ENCODE measurements around the gene TSFM.

TSFM gene

DNA sequence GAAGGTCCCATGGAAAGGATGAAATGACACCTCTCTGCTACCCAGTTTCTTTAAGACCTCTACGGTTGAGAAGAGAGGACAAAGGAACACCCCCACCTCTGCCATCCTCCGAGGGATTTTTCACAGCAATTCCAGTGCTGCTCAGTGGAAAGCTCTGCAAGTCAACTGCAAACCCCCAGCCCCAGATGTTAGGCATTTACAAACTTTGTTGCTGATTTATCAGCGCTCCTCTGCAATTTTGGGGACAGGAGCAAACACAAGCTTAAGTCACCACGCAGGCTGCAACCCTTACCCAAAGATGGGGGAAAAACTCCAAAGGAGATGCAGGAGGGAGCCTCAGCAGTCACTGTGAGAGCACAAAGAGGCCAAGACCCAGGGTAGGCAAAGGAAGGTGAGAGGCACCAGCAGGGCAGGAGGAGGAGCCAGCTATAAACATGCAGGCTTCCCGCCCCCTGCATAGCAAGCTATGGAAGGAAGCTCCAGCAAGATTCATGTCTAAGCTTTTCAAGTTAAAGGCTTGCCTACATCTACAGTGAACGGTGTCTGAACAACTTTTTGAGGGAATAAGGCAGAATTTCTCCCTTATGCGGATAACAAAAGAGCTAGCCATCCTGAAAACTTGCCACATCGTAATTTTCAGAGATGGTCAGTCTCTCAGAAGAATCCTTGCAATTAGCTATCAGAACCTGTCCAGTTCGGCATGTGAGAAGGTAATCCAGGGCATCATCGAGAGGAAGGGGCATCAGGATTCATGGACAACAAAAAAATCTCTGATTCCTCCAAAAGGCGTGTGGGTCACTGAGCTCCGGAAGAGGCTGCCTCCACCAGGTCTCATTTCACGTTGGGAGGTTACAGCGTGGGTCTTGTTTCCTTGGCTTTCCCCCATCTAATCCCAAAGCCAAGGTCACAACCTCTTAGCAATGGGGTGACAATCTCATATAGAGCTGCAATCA lies 60.0 kb downstream of the TSFM start:
- peak overlapping the region; percentile 11; the same call in 1 of the 2 replicates for H3K4me3 ChIP-seq (ENCODE audit: low read length)
- TF ChIP-seq ZNF274 (IDR thresholded peaks at IDR 0.05; ENCODE audit: low read depth, low read length), result no peak

- peak overlapping the region; percentile 75 for H3K4me3 ChIP-seq (ENCODE audit: low read length)
- TF ChIP-seq ZNF274 (IDR thresholded peaks at IDR 0.05; ENCODE audit: low read depth, low read length), result no peak
These were observed 62.3 kb downstream of the TSFM start for GRCh38 chr12:57844709-57845477.

DNA sequence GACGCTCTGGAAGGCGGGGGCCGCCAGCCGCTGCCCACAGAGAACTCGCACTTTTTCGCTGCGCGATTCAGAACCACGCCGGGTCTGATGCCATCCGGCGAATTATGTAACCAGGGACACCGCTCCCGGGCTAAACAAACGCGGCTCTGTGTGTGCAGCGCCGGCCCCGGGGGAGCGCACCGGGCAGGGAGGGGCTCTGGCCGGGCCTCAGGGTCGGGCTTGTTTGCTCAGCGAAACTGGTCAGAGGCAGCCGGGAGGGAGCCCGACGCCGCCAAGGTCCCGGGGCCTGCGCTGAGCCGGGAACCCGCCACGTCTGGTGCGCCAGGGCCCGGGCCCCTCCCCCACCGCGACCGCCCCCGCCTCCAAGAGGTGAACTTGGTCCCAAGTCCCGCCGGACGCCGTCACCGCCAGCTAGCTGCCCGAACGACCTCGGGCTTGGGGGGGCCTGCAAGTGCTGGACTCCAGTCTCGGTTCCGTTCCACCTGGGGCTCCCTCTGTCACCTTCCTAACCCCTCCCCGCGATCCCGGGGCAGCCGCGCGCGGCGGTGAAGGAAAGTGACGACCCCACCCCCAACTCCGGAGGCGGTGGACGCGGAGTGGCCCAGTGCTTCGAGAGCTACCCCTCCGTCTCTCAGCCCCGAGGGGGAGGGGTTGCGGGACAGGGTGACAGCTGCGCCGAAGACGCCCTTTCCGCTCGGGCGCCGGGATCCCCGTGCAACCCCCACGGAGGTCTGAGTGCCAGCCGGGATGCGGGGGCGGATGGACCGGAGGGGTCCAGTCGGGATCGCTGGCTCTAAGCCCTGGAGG lies 63.1 kb downstream of the TSFM start:
- peak overlapping the region; percentile 75 for H3K4me3 ChIP-seq (ENCODE audit: low read length)
- TF ChIP-seq ZNF274 (IDR thresholded peaks at IDR 0.05; ENCODE audit: low read depth, low read length), result no peak

DNA sequence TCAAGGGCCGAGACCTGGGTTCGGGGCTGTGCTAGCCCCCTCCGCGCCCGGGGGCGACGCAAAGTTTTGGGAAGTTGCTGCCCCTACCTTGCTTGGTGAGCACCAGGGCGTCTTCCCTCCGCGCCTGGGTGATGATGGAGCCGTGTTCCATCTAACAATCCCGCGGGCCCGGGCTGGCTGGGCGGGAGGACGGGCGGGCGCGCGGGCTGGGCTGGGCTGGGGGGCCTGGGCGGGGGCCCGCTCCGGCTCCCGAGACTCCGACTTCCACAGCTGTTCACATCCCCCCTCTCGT lies 63.6 kb downstream of the TSFM start:
- H3K4me3 ChIP-seq (ENCODE audit: low read length), result peak overlapping the region; percentile 75
- no peak for TF ChIP-seq ZNF274 (IDR thresholded peaks at IDR 0.05; ENCODE audit: low read depth, low read length)

DNA sequence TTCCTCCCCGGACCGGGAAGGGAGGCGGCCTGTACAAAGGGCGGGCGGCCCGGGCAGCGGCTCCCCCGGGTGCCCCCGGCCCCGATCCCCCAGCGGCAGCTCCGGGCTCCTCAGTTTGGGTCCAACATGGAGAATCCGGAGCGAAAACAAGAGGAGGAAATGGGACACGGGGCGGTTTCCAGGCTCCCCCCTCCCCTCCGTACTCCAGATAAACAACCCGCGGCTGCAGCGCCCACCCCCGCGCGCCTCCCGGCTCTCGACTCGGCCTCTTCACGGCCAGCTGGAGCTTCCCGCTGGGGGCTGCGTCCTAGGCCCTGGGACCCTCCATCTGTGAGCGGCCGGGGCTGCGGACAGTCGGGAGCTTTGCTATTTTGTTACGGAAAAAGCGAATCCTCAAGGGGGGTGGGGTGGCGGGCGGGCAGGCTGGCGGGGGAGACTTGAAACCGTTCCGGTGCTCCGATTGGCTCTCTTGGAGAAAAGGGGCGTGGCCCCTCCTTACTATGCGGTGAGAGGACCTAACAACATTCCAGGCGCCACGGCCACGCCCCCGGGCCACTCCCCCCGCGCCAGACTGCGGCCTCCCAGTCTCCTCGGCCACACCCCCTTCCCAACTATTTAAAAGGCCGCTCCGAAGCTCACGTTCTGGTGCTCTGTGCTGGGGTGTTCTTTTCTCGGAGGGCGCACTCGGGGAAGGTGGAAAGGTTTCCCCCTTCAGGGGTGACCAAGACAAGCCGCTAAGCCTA lies 64.2 kb downstream of the TSFM start, which contains the start of gene CTDSP2:
Gene CTDSP2, minus strand, starts transcription at position 153 of the 743 bp plus-strand sequence. CDS start 294 bp downstream, outside the sequence.
- TF ChIP-seq ZNF274 (IDR thresholded peaks at IDR 0.05; ENCODE audit: low read depth, low read length), result no peak
- peak within 1 kb of the TSS; percentile 75 for H3K4me3 ChIP-seq (ENCODE audit: low read length)

Measured in GM08714 (cell line).